Kidney capillary endothelial cell (primary cell): ENCODE results near the gene NME7.
"Not testable (repeated sequence)": the region's sequence is repeated elsewhere in the genome, so short reads cannot be mapped to it uniquely, and the experiment has no call there.

Source experiments
- DNase-seq: peaks from one replicate; pipeline ENCODE4 v3.0.0-alpha.2; 2018; ENCODE audit warnings: low spot score

Gene NME7

DNA sequence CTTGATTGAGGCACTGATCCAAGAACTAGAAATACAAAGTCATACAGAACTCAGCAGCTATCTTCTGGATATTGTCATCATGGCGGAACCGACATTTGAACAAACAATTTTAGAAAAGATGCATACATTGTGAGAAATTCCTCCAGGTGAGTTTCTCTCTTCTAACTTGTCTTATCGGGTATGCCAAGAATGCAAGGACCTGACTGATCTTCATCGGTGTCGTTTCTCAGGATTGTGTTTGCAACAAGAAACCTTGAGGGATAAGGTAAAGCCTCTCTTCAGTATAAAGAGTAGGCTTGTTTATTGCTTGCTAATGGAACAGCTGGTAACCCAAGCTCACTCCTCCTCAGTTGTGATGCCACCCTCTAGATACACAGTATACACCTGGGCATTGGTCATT is 62.2 kb downstream of the NME7 start:
- DNase-seq, result no peak

DNA sequence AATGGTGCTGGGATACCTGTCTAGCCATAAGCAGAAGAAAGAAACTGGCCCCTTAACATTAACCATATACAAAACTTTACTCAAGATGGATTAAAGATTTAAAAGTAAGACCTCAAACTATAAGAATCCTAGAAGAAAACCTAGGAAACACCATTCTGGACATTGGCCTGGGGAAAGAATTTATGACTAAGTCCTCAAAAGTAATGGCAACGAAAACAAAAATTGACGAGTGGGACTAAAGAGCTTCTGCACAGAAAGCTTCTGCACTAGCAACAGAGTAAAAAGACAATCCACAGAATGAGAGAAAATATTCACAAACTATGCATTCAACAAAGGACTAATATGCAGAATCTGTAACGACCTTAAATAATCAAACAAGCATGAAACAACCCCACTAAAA is 66.7 kb downstream of the NME7 start:
- DNase-seq, result no peak

DNA sequence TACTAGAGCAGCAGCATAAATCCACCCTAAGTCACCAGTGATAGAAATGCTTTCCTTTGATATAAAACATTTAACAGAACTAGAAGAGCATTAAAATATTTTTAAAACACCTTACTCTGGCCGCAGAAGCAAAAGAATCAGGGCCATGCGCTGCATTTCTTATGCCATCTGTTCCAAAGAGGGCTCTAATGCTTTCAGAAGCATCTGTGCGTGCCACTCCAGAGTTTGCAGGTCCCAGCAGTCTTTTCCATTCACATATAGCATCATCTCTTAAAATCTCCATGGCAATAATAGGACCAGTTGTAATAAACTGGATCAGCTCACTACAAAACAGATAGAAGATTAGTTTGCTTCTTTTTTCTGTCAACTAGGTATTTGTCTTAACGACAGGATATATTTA is 69.2 kb downstream of the NME7 start:
- no peak for DNase-seq

DNA sequence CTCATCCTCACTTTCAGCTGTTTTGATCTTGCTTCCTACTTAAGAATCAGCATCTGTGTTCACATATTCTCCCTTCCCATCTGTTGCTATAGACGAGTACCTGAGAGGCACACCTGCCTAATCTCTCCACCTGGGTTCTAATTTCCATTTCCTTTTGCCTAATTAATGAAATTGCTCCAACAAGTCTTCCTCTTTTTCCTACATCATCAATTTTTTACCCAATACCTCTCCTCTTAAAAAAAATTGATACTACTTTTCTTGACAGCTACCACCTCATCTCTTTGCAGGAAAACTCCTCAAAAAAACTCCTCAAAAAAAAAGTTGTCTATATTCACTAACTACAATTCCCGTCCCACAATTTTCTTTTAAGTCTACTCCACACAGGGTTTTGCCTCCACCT is 71.8 kb downstream of the NME7 start:
- no peak for DNase-seq

DNA sequence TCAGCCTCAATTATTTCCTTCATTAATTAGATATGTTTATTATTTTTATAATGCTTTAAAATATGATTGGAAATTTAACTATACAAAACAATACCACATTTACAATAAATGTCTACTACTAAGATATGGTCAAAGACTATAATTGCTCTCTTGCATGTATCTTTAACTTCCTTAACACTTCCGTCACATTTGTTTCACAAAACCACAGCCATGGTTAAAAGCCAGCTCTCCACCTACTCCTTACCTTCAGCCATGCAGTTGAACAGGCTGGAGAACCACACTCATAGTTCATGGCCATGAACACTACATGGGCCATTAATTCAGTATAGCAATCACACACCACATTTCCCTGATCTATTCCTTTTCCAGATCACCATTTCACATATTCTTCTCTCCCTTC is 72.2 kb downstream of the NME7 start:
- DNase-seq, result no peak

DNA sequence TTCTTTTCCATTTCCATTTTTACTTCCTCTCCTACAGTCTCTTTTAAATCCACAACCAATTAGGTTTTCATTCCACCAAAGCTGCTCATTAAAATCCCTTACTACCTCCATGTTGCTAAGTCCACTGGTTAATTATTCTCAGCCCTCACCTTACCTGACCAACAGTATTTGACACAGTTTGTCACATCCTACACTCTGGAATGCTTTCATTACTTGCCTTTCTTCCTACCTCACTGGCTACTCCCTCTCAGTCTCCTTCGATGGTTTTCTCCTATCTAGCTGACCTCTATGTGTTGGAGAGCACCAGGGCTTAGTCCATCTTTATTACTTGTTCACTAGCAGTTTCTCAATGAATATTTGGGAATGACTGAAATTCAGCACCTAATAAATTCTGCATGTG is 78.6 kb downstream of the NME7 start:
- no peak for DNase-seq

DNA sequence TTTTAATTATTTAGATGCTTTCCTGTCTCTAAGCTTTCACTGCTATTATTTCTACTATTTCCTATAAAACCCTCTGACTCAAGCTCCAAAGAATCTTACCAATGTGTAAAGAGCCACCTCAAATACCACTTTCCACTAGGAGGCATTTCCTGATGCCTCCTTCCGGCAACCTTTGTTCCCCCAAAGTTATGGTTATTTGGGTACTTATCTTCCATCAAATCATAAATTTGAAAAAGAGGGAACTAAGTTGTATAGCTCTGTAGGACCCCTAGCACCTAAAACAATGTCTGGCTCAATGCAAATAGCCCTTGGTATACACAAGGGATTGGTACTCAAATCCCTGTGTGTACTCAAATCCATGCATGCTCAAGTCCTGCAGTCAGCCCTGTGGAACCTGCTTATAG is 79.6 kb downstream of the NME7 start:
- DNase-seq, result no peak

DNA sequence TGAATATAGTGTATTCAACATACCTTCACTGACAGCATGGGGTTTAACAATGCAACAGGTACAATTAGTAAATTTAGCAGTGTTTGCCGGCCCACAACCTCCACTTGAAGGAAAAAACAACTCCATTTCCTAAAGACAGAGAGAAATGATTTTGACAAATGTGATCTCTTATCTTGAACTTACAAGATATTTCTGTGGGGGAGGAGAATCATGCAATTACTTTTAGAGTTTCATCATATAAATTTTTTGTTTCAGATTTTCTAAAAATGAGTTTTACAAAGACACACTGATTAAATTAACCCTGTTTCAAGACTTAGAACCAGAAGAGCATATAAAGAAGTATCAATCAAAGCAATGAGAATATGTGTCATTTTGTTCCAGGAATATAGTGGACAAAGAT is 80.3 kb downstream of the NME7 start:
- DNase-seq, result no peak

DNA sequence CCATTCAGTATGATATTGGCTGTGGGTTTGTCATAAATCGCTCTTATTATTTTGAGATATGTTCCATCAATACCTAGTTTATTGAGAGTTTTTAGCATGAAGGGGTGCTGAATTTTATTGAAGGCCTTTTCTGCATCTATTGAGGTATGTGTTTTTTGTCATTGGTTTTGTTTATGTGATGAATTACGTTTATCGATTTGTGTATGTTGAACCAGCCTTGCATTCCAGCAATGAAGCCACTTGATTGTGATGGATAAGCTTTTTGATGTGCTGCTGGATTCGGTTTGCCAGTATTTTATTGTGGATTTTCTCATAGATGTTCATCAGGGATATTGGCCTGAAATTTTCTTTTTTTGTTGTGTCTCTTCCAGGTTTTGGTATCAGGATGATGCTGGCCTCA is 86.0 kb downstream of the NME7 start:
- not testable (repeated sequence) for DNase-seq

DNA sequence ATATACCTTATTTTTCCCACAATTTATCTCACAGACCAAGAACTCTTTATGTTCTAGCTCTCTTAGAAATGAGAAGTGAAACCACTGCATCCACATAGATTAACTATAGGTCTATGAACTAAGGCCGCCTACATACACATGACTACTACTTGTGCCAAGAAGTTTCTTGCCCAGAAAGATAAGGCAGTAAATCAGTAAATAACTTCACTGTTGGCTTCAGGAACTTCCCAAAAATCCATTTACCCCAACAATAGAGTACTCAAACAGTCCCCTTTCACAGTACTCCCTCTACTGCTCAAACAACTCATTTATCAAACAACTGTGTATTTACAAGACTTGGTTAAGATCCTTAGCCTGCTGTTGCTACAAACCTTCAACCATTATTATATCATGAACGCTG is 96.5 kb downstream of the NME7 start:
- DNase-seq, result no peak

DNA sequence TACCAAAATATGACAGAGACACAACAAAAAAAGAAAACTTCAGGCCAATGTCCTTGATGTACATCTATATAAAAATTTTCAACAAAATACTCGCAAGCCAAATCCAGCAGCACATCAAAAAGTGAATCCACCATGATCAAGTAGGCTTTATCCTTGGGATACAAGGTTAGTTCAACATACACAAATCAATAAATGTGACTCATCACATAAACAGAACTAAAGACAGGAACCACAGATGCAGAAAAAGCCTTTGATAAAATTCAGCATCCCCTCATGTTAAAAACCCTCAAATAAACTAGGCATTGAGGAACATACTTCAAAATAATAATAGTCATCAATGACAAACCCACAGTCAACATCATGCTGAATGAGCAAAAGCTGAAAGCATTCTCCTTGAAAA is 101.5 kb downstream of the NME7 start:
- DNase-seq, result no peak

DNA sequence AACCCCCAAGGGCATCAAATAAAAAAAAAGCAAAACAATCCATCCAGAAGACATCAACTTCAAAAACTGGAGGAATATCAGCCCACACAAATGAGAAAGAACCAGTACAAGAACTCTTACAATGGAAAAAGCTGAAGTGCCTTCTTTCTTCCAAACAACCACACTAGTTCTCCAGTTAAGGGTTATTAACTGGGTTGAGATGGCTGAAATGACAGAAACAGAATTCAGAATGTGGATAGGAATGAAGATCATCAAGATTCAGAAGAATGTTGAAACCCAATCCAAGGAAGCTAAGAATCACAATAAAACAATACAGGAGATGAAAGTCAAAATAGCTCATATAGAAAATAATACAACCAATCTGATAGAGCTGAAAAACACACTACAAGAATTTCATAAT is 104.5 kb downstream of the NME7 start:
- no peak for DNase-seq

DNA sequence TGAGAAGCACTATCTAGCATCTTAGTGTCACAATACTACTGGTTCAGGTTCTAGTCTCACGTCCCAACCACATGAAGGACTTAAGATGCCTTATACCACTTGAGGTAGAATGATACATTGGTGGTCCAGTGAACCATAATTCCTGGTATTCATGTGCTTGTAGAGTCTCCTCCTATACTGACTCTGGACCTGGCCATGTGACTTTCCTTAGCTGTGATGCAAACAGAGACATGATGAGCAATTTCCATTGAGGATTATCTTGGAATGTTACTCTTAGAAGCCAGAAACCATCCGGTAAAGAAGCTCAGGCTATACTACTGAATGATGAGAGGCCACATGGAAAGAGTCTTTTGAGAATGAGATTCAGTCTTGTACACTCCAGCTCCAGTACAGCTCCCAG is 105.7 kb downstream of the NME7 start:
- DNase-seq, result no peak

DNA sequence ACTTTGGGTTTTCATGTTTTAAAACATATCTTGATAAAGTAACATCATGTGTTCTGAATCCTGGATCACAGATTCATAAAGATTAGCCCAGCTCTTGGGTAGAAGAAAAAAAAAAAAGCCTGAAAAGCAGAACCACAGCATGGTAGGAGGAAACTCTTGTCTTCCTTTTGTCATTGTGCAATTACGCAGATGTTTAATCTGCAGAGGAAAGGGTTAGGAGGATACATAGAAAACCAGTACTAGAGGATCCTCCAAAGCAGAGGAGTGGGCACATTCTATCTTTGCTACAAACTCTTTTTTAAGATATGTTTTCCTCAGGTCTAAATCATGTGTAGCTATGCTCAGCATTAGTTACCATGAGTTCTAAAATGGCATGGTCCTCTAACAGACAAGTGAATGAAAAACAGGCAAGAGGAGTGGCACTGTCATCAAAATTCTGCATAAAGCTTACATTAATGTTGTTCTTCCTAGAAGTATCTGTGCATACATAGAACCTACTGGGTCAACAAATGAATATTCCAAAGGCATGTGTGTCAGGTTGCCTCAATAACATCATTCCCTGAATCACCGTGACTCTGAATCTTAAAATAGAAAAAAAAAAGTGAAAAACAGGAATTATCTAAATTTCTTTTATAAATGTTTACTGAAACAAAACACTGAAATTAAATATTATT is 107.0 kb downstream of the NME7 start:
- DNase-seq, result no peak

DNA sequence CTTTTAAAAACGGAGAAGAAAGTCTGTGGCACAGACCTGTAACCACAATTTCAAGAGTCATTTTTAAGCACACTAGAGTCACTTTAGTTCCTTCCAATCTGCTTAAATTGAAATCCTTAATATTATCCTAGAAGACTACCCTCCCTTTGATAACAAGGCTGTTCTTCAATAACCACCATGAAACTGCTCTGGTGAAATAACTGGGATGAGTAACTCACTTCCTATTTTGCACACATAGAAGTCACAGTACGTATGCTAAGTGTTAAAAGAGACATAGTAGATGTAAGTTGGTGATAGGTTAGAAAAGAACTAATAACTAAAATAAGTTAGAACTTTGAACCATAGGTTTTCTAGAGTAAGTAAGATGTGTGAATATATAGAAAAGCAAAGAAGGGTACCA is 107.8 kb downstream of the NME7 start:
- no peak for DNase-seq

DNA sequence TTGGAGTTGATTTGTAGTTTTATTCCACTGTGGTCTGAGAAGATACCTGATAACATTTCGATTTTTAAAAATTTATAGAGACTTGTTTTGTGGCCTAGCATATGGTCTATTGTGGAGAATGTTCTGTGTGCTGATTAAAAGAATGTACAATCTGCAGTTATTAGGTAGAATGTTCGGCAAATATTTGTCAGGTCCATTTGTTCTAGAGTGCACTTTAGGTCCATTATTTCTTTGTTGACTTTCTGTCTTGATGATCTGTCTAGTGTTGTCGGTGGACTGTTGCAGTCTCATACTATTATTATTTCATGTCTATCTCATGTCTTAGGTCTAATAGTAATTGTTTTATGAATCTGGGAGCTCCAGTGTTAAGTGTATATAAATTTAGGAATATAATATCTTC is 116.8 kb downstream of the NME7 start:
- DNase-seq, result no peak

DNA sequence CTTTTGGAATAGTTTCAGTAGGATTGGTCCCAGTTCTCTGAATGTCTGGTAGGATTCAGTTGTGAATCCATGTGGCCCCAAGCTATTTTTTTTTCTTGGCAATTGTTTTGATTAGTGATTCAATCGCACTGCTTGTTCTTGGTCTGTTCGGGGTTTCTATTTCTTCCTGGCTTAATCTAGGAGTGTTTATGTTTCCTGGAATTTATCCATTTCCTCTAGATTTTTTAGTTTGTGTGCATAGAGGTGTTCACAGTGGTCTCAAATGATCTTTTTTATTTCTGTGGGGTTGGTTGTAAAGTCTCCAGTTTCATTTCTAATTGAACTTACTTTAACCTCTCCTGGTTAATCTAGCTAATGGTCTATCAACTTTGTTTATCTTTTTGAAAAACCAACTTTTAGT is 117.6 kb downstream of the NME7 start:
- DNase-seq, result no peak

DNA sequence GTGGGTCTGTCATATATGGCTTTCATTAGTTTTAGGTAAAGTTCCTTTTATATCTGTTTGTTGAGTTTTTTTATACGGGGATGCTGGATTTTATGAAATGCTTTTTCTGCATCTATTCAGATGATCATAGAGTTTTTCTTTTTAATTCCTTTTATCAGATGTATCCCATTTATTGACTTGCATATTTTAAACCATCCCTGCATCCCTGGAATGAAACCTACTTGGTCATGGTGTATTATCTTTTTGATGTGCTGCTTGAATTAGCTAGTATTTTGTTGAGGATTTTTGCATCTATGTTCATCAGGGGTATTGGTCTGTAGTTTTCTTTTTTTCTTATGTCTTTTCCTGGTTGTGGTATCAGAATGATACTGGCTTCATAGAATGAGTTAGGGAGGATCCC is 118.0 kb downstream of the NME7 start:
- no peak for DNase-seq

DNA sequence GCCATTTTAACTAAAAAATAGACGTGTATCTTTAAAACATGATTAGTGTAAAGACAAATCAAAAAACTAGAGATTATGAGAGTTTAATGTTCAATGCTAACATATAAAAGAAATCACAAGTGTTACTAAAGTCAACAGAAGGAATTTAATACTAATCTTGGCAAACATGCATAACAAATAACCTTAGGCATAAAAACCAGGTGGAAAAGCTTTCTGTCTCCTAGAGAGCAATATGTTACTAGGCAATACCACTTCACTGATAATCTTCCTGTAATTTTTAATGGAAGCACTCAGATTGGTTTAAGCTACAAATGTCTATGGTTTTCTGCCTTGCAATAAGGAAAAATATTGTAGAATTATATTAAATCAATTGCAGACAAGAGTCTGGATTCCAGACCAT is 121.9 kb downstream of the NME7 start:
- DNase-seq, result no peak

DNA sequence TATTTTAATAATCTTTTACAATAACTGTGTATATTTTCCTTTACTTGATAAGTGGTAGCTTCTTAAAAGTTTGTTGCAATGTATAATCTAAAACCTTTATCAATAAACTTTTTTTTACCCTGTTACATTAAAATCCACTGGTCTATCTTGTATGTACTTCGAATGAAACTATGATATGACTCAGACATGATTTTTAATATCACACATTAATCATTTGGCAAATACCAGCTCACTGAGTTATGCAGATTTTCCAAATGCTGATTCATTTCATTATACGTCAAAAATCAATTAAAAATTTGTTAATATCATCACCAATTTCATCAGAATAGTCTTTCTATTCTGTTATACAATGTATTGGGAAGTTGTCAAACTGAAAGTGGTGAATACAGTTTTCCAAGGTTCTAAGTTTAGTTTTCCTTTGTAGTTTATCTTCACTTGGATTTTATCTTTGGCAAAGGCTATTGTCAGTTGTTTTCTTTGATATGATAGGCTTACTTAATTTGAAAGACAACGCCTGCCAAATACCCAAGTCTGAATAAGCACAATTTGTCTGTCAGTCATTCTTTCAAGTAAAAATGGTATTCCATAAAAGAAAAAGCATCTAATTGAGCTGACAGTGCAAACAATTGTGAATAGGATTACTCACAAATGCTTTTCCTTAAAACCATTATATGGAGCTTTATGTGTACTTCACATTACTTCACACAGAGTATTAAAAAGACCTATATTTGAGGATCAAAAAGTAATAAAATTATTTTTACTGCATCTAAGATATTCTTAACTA is 127.0 kb downstream of the NME7 start:
- DNase-seq, result peak; percentile 17

DNA sequence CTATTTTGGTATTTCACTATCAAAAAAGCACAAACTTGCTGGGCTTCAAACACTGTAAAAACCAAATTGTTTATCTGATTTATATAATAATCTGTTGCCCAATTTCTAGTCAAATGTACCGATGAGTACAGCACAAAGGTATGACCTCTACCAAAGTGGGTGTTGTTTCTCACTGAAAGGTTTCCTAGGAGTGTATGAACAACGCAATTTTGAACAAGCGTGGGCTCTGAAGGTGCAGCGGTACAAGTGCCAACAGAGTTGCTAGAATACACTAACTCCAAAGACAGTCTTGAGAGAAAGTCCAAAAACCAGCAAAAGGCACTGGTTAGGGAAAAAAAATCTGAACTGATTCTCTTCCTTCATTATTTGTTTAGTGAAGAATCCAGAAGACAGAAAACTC is 130.7 kb downstream of the NME7 start:
- no peak for DNase-seq

DNA sequence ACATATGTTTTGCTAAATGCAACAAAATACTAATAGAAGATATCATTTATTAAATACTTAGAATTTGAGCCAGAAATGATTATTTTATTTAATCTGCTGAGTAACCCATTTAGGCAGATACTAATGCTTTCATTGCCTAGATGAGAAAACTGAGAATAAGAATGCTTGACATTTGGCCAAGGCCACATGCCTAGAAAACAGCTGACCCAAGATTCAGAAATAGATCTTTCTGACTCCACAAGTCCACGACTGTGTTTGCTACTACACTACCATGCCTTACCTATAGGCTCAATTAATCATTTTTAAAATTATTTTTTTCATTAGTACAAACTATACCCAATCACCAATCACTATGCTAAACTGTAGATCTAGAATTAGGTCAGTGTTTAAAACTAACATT is 131.5 kb downstream of the NME7 start:
- no peak for DNase-seq

DNA sequence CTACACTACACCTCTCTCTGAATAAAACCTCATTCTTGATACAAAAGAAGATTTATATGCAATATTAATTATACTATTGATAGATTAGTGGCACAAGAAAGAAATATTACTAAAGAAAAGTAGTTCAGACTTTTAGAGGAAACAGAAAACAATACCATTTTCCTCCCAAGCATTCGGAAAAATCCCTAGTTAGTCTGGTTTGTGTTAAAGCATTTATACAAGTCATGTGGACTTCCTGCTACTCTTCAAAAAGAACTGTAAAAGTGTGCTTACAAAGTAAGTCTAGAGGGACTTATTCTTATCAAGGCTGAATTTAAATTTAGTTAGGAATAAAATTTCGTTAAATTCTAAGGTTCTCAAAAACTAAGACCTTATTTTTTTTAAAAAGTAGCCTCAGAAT is 132.0 kb downstream of the NME7 start:
- no peak for DNase-seq

DNA sequence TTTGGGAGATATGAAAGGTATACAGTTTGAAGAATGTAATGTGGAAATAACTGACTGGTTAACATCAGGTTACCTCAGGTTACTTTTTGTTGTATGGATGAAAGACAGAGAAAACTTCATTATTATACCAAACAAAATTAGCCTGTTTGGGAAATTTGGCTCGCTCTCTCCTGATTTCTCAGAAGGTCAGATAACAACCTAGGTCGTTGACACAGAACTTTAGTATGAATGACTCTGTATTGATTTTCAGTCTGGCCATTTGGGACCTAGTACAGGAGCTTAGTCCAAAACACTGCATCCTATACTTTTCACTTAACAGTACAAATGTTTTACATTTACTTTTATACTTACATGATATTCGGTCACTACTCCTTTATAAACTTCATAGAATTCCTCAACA is 132.8 kb downstream of the NME7 start:
- DNase-seq, result no peak
